ENCODE measurements around the gene FAM222B. TPM values are rescaled to one million over a fixed set of nuclear protein-coding genes. Genes with fewer than 3 reads are reported as not detected.
"Not testable (repeated sequence)": the region's sequence is repeated elsewhere in the genome, so short reads cannot be mapped to it uniquely, and the experiment has no call there.

Gene FAM222B
- total RNA-seq, 1 donor from 2014 or later = 39.8 TPM

GRCh38 chr17:28747801-28748750 lies 94.5 kb downstream of the FAM222B start:
- DNase-seq (ENCODE audit: extremely low read depth, low read depth, low spot score) = no peak

GRCh38 chr17:28747051-28747691 lies 95.4 kb downstream of the FAM222B start:
- DNase-seq (ENCODE audit: extremely low read depth, low read depth, low spot score) = no peak

GRCh38 chr17:28746611-28747050 lies 96.0 kb downstream of the FAM222B start:
- DNase-seq (ENCODE audit: extremely low read depth, low read depth, low spot score) = no peak

GRCh38 chr17:28745786-28746411 lies 96.7 kb downstream of the FAM222B start:
- DNase-seq (ENCODE audit: extremely low read depth, low read depth, low spot score) = no peak

- no peak for DNase-seq (ENCODE audit: extremely low read depth, low read depth, low spot score)
Observed at GRCh38 chr17:28744972-28745785, 97.4 kb downstream of the FAM222B start.

GRCh38 chr17:28744104-28744971 lies 98.3 kb downstream of the FAM222B start:
- DNase-seq (ENCODE audit: extremely low read depth, low read depth, low spot score) = no peak

GRCh38 chr17:28743243-28744103 lies 99.1 kb downstream of the FAM222B start, which contains the start of gene TRAF4:
Gene TRAF4, plus strand, starts transcription at chr17:28744011. Its CDS starts 102 bp downstream, at chr17:28744113.
- no peak for DNase-seq (ENCODE audit: extremely low read depth, low read depth, low spot score)

- no peak for DNase-seq (ENCODE audit: extremely low read depth, low read depth, low spot score)
Observed at GRCh38 chr17:28741358-28742349, 100.9 kb downstream of the FAM222B start.

GRCh38 chr17:28740406-28741357 lies 101.9 kb downstream of the FAM222B start:
- no peak for DNase-seq (ENCODE audit: extremely low read depth, low read depth, low spot score)

- no peak for DNase-seq (ENCODE audit: extremely low read depth, low read depth, low spot score)
Observed at GRCh38 chr17:28738680-28739384, 103.8 kb downstream of the FAM222B start.

GRCh38 chr17:28737770-28738679 lies 104.6 kb downstream of the FAM222B start:
- no peak for DNase-seq (ENCODE audit: extremely low read depth, low read depth, low spot score)

- no peak for DNase-seq (ENCODE audit: extremely low read depth, low read depth, low spot score)
Observed at GRCh38 chr17:28737316-28737715, 105.3 kb downstream of the FAM222B start.

GRCh38 chr17:28735913-28736769 lies 106.4 kb downstream of the FAM222B start:
- not testable (repeated sequence) for DNase-seq (ENCODE audit: extremely low read depth, low read depth, low spot score)

Data from glomerular endothelial cell (primary cell).